GM21619 (cell line): ENCODE results near the gene RAB23.

Source experiments
- ATAC-seq: cut with Tn5 transposase; IDR thresholded peaks from one replicate; pipeline ENCODE4 v1.9.1; 2021; ENCODE audit not compliant: unreplicated experiment

The RAB23 gene

DNA sequence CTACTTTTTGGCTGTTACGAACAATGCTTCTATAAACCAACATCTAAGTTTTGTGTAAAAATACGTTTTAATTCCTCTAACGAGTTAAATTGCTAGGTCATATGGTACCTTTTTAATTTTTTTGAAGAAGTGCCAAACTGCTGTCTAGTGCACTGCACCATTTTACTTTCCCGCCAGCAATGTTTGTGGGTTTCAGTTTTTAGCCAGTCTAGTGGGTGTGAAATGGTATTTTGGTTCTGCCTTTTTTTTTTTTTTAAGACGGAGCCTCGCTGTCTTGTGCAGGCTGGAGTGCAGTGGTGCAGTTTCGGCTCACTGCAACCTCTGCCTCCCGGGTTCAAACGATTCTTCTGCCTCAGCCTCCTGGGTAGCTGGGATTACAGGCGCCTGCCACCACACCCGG is 84.1 kb downstream of the RAB23 start:
- ATAC-seq: no peak

DNA sequence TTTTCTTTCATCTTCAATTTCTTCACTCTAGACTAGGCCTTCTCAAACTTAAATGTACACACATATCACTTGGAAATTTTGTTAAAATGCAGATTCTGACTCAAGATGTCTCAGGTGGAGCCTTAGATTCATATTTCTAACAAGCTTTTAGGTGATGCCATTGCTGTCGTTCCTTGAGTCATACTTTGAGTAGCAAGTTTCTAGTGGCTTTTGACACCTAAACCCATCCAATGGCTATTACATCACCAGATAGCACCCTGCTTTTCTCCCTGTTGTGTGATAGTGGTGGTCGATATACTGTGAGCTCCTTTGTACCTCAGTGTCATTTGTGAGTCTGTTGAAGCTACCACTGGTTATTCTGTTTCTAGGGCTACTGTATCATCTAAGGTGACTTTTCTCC is 84.8 kb downstream of the RAB23 start:
- no peak for ATAC-seq
